ENCODE results near the gene PNPLA7. TPM values are rescaled to one million over a fixed set of nuclear protein-coding genes. Genes with fewer than 3 reads are reported as not detected.
A peak's percentile ranks its signal among the peaks of the same experiment; 100 is the strongest.

PNPLA7 gene
- total and polyA plus RNA-seq, 2 of the 13 experiments (the other 11 are each of a cell fraction or from before 2014, with no cell fraction given), result 0.42 to 1.5 TPM

GRCh38 chr9:137551264-137552021, 1.2 kb upstream of the PNPLA7 start, which contains the start of gene MRPL41 (continued):
- TF ChIP-seq RERE (CRISPR knock-in tag; IDR thresholded peaks at IDR 0.05; ENCODE audit: low read depth), result no peak
- TF ChIP-seq SIN3B (IDR thresholded peaks at IDR 0.05; ENCODE audit: low read length), result no peak
- TF ChIP-seq RFX5 (IDR thresholded peaks at IDR 0.05; ENCODE audit: low read depth, low read length), result no peak
- no peak for TF ChIP-seq SRF (IDR thresholded peaks at IDR 0.05; ENCODE audit: low read depth, low read length)
- TF ChIP-seq SUZ12 (IDR thresholded peaks at IDR 0.05; ENCODE audit: low read depth, low read length), result no peak
- TF ChIP-seq ZNF33A (CRISPR knock-in tag; IDR thresholded peaks at IDR 0.05; ENCODE audit: borderline replicate concordance), result no peak
- TF ChIP-seq UBTF (CRISPR knock-in tag; IDR thresholded peaks at IDR 0.05), result peak; percentile 64
- TF ChIP-seq DNMT1 (CRISPR knock-in tag; IDR thresholded peaks at IDR 0.05), result no peak
- TF ChIP-seq ZNF230 (CRISPR knock-in tag; IDR thresholded peaks at IDR 0.05), result no peak
- no peak; the same call in 1 of the 2 replicates for TF ChIP-seq ZNF788 (CRISPR knock-in tag; IDR thresholded peaks at IDR 0.05; ENCODE audit: borderline replicate concordance)
- TF ChIP-seq EP300 (IDR thresholded peaks at IDR 0.05; ENCODE audit: low read depth in 2 of 2, low read length in 2 of 2), result no peak
- TF ChIP-seq EP300 (CRISPR knock-in tag; IDR thresholded peaks at IDR 0.05; ENCODE audit: borderline replicate concordance), result no peak
- peak; percentile 22; the same call in 1 of the 2 replicates for TF ChIP-seq HDAC2 (CRISPR knock-in tag; IDR thresholded peaks at IDR 0.05)
- TF ChIP-seq ZNF674 (CRISPR knock-in tag; IDR thresholded peaks at IDR 0.05; ENCODE audit: low read depth), result 0 out of 2 replicates have a peak, but pooled peaks have one; percentile 60
- no peak; the same call in 1 of the 2 replicates for TF ChIP-seq NRL (CRISPR knock-in tag; IDR thresholded peaks at IDR 0.05; ENCODE audit: borderline replicate concordance)
- TF ChIP-seq ZNF335 (CRISPR knock-in tag; IDR thresholded peaks at IDR 0.05), result peak; percentile 22; the same call in 1 of the 2 replicates
- TF ChIP-seq ZNF557 (CRISPR knock-in tag; IDR thresholded peaks at IDR 0.05), result no peak
- TF ChIP-seq ZNF543 (CRISPR knock-in tag; IDR thresholded peaks at IDR 0.05), result peak; percentile 34; the same call in 1 of the 2 replicates
- TF ChIP-seq POLR2A (IDR thresholded peaks at IDR 0.05; ENCODE audit: insufficient read depth in 1 of 2, low read depth in 2 of 2, low read length in 2 of 2), result peak; percentile 71 to 72
- no peak for TF ChIP-seq E2F2 (CRISPR knock-in tag; IDR thresholded peaks at IDR 0.05; ENCODE audit: borderline replicate concordance)
- TF ChIP-seq HNRNPH1 (optimal IDR thresholded peaks at IDR 0.05; ENCODE audit: low read depth, low read length), result no peak
- TF ChIP-seq NR1H2 (CRISPR knock-in tag; IDR thresholded peaks at IDR 0.05; ENCODE audit: borderline replicate concordance, low read depth), result no peak

Data from HepG2 (cell line).